IPS DF 19.7 (cell line): ENCODE measurements around the gene ARL4D.
"Not testable (repeated sequence)": the region's sequence is repeated elsewhere in the genome, so short reads cannot be mapped to it uniquely, and the experiment has no call there.

Experiments
- DNase-seq: peaks from one replicate; pipeline ENCODE4 v3.0.0-alpha.2; 2013; ENCODE audit warnings: low read depth, low spot score

The ARL4D gene

GRCh38 chr17:43369986-43370385 is 28.8 kb upstream of the ARL4D start:
- no peak for DNase-seq

DNA sequence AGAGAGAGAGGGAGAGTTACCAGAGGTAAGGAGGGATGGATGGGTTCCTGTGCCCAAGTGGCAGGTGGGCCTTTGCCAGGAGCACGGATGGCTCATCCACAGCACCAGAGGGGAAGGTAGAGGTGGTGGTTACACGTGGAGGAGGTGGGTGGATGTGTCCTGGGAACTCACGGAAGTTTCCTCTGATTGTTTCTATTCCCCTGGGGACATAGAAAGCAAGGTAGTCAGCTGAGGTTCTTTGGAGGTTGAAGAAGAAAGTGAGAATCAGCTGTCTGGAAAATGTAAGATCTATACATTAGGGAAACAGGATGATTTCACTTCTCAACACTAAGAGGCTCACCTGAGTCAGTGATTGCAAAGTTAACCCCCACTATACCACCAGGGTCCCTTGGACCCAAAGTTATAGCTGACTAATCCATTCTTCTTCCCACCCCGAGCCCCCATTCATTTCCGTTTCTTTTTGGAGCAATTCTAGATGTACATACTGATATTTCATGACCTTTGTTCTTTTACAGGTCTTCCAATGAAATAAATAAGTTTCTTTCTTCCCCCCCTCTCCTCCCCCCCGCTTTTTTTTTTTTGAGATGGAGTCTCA is 27.5 kb upstream of the ARL4D start:
- DNase-seq, result no peak

DNA sequence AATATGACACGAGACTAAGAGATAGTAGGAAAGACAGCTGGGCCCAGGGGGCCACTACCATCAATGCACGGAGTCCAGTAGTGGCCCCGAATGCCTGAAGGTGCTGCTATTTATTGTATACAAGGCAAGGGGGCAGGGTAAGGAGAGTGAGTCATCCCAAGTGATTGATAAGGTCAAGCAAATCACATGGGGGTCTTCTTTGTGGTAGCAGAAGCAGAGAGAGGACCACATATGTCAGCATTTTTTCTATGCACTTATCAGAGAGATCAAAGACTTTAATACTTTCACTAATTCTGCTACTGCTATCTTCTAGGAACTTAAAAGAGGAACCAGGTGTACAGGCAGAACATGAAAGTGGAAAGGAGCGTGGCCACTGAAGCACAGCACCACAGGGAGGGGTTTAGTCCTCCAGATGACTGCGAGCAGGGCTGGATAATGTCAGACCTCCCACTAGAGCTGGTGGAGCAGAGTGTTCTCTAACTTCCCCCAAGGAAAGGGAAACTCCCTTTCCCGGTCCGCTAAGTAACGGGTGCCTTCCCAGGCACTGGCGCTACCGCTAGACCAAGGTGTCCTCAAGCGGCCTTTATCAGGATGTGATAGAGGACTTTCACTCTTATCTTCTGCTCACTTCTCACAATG is 26.4 kb upstream of the ARL4D start:
- no peak for DNase-seq

DNA sequence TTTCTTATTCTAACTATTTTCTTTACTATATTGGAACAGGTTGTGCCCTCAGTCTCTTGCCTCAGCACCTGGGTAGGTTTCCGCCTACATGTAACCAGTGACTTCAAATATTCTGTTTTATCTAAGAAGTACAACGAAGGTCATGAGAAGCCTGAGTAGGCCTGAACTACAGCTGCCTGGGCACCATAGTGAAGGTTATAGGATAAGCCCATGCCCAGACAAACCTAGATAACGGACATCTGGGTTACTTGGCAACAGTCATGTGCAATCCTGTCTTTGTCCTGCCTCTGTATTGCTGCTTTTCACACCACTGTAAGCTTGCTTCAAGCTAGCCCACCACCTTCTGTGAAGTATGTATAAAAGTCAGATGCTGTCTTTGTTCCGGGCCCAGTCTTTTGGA is 25.4 kb upstream of the ARL4D start:
- DNase-seq, result no peak

DNA sequence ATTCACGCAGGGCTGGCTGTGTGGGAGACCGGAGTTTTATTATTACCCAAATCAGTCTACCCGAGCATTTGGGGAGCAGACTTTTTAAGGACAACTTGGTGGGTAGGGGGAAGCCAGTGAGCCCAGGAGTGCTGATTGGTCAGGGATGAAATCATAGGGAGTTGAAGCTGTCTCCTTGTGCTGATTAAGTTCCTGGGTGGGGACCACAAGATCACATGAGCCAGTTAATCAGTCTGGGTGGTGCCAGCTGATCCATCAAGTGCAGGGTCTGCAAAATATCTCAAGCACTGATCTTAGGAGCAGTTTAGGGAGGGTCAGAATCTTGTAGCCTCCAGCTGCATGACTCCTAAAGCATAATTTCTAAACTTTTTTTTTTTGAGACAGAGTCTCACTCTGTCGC is 22.9 kb upstream of the ARL4D start:
- not testable (repeated sequence) for DNase-seq

GRCh38 chr17:43377056-43377810 is 21.6 kb upstream of the ARL4D start:
- no peak for DNase-seq

DNA sequence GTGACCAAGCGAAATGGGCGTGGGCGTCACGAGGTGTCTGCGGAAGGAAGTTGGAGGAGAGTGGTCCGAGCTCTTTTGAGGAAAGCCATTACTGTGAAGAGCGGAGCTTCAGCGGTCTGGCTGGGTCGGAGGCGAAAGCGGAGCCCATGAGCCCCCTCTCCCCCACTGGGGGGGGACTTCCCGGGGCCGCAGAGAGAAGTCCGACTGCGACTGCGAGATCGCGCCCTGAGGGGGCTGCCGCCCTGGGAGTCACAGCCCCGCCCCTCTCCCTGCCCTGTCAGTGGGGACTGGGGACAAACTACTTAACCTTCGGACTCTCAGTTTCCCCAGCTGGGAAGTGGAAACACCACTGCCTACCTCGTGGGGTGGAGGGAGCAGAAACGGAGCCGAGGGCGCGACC is 20.0 kb upstream of the ARL4D start:
- no peak for DNase-seq

- no peak for DNase-seq
Measured at GRCh38 chr17:43380307-43380706, 18.5 kb upstream of the ARL4D start.

- DNase-seq, result no peak
Measured at GRCh38 chr17:43381204-43381603, 17.6 kb upstream of the ARL4D start.

GRCh38 chr17:43381621-43382020 is 17.2 kb upstream of the ARL4D start:
- no peak for DNase-seq

GRCh38 chr17:43382776-43383175 is 16.0 kb upstream of the ARL4D start:
- DNase-seq, result no peak

DNA sequence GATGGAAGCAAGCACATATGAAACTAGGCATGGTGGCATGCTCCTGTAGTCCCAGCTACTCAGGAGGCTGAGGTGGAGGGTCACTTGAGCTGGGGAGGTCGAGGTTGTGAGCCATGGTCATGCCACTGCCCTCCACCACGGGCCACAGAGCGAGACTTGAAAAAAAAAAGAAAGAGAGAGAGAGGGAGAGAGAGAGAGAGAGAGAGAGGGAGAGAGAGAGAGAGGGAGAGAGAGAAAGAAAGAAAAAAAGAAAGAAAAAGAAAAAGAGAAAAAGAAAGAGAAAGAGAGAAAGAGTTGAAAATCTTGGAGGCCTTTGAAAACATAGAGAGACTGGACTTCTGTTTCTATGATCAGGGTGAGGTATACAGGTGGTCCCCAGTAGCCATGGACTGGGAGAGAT is 15.4 kb upstream of the ARL4D start:
- no peak for DNase-seq

GRCh38 chr17:43383826-43384475 is 14.8 kb upstream of the ARL4D start:
- no peak for DNase-seq

GRCh38 chr17:43384476-43384862 is 14.3 kb upstream of the ARL4D start:
- no peak for DNase-seq

DNA sequence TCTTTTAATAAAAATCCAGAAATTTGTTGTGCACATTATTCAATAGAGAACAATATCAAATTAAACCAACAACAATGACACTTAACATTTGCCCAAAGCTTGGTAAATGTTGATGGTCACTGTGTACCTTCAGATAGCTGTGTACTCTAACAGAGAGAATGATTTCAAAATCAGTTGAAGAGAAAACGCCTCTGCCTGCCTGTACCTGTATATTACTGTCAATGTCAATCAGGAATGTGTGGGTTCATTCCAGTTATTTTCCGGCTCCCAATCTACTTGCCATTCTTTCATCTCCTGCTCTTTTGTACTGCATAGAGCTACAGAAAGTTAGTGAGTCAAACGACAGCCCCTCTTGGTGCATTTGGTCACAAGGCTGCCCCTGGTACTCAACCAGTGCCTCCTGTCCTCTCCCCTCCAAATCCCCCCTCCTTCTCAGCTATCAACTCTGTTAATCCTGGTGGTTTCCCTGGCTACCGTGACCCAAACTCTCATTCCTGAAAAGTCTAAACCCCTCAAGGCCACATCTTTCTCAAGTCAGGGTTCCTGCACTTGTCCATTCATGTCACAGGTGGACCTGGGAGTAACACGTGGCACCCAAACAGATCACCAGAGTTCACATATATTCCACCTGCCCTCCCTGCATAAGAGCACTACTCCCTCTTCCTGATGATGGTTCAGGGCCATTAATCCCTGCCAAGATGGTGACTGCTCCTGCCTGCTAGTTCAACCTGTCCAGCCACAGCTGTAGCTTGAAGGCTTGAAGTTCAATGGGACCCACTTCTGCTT is 13.6 kb upstream of the ARL4D start:
- no peak for DNase-seq

DNA sequence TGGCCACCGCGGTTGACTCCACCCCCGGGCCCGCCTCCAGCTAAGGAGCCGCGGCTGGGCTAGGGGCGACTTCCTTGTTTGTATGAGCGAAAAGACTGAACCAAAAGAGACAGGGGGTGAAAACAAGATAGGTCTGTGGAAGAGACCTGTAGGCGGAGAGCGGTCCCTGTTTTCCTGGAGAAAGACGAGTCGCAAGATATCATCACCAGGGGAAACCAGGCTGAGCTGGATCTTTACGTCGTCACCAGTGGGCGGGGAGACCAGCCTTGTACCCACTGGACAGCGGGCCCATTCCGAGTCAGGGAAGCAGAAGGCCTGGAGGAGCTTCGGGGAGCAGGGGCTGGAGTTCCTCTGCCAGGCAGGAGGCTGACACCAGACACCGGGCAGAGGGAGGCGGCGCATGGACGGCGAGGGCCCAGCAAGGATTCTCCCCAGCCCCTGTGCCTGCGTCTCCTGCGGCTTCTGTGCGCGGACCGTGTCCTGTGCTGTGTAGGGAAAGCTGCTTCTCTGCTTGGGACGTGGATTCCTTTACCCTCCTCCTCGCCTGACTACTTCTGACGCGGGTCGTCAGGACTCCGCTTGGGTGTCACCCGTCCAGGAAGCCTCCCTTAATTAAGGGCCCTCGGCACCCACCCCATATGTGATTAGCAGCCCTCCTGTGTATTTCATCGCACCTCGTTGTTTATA is 10.3 kb upstream of the ARL4D start:
- DNase-seq, result no peak

DNA sequence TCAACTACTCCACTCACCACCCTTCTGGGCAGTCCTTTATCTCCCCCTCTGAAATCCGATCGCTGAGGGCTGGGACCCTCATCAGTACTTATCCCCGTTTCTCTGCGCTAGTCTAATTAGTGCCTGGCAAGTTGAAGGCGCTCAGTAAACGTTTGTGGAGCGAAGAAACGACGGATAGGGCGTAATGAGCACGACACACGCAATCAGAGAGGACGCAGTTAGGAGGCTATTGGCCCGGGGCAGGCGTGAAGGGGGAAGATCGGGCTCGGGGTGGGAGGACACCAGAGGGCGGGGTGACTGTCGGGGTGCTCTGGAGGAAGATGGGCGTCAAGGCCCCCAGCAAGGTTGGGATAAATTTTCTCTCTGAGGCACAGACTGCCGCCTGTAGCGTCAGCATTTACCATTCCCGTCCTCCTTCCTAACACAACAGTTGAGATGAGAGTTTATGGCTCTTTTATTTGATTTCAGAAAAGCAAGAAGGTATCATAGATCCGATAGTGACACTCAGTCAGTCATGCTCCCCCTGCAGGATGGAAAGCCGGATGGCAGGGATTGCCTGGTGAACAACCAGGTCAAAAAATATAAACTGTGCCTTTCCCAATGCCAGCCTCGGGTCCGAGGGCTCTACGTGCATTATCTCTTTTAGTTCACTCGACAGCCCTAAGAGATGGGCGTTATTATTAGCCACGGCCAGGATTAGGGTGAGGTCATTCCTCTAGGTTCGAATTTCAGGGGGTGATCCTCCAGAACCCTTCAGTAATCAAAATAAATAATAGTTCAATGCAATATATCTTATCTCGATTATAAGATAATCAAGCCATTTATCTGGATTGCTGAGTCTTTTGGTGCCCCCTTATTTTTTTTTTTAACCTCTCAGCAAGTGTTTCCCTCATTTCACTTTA is 9.5 kb upstream of the ARL4D start:
- DNase-seq, result no peak

GRCh38 chr17:43392397-43392796 is 6.4 kb upstream of the ARL4D start:
- no peak for DNase-seq

- no peak for DNase-seq
Measured at GRCh38 chr17:43393944-43394482, 4.8 kb upstream of the ARL4D start.

- DNase-seq, result not testable (repeated sequence)
Measured at GRCh38 chr17:43394696-43395095, 4.1 kb upstream of the ARL4D start.
